GM18909 (cell line): ENCODE measurements around the gene BMP7.

ENCODE experiments used
- ATAC-seq: cut with Tn5 transposase; IDR thresholded peaks from one replicate; pipeline ENCODE4 v1.9.1; 2021; ENCODE audit warnings: mild to moderate bottlenecking; ENCODE audit not compliant: unreplicated experiment, poor library complexity

The BMP7 gene

DNA sequence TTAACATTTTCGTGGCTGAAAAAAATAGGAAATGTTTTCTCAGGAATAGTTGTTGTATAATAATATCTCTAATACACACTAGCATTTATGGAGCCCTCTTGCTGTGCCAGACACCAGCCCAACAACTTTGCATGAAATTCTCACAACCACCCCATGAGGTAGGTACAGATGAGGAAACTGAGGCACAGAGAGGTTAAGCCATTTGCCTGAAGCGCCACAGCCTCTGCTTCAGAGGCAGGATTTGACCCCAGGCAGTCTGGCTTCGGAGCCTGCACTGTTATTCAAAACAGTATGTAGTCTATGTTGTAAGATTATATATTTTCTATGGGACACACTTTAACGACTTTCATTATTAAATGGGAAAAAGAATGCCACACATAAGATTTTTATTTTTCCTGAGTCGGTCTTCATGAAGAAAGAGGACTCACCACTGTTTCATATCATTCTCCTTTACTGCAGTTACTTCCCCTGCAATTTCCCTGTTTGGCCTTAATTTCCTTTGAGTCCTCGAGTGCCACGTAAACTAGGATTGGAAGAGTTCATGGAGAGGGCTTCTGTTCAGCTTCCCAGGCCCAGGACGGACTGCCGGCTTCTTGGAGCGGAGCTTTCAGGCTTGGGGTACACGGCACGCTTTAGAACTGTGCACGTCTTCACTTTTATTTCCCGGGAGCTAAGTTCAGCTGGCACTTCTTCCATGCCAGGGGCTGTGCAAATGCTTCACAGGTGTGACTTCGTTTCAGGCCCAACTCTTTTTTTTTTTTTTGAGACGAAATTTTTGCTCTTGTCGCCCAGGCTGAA is 128.0 kb downstream of the BMP7 start:
- no peak for ATAC-seq

DNA sequence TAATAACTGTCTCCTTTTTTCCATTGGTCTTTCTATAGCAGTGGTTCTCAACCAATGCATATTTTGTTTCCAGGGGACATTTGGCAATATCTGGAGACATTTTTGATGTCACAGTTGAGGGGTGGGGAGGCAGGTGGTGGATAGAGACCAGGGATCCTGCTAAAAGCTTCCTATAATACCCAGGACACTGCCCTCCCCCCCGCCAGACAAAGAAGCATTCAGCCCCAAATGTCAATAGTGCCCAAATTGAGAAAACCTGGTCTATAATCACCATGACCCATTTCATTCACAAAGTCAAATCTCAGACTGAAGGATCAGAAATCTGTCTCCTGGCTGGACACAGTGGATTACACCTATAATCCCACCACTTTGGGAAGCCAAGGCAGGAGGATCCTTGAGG is 128.8 kb downstream of the BMP7 start:
- no peak for ATAC-seq

- no peak for ATAC-seq
Observed at GRCh38 chr20:57136734-57137133, 129.7 kb downstream of the BMP7 start.

- no peak for ATAC-seq
Observed at GRCh38 chr20:57135875-57136274, 130.6 kb downstream of the BMP7 start.

GRCh38 chr20:57134804-57135203 is 131.6 kb downstream of the BMP7 start:
- no peak for ATAC-seq

DNA sequence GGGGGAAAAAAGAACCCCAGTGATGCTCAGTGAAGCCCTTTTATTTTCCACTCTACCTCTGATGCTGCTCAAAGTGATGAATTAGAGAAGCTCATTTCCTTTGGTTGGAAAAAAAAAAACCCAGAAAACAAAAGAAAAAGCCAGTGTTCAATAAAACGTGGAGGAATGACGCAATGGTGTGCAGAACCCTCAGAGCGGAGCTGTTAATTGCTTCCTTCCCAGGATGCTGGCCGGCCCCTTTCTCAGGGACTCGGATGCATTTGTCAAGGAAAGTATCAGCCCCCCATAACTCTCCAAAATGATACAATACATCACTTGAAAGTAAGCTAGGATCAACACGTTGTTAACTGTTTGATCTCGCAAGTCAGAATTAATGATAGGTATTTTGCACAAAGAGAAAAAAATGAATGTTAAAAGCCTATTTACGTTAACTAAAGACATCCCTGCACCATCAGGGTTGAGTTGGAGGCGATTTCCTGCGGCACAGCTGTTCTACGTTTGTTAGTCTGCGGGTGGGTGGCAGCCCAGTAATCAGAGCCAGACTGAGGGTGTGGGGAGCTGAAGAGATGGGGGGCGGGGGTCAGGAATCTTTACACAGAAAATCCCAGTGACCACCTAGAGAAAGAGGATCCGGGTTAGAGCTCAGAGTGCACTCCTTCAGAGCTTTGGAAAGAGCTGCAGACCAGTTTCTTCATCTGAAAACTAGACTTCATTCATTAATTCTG is 132.4 kb downstream of the BMP7 start:
- no peak for ATAC-seq

GRCh38 chr20:57131601-57132391 is 134.6 kb downstream of the BMP7 start:
- ATAC-seq, result no peak

- no peak for ATAC-seq
Observed at GRCh38 chr20:57131077-57131476, 135.4 kb downstream of the BMP7 start.

- no peak for ATAC-seq
Observed at GRCh38 chr20:57130160-57130772, 136.2 kb downstream of the BMP7 start.

GRCh38 chr20:57129303-57129702 is 137.1 kb downstream of the BMP7 start:
- ATAC-seq, result no peak

- no peak for ATAC-seq
Observed at GRCh38 chr20:57128044-57128757, 138.2 kb downstream of the BMP7 start.

DNA sequence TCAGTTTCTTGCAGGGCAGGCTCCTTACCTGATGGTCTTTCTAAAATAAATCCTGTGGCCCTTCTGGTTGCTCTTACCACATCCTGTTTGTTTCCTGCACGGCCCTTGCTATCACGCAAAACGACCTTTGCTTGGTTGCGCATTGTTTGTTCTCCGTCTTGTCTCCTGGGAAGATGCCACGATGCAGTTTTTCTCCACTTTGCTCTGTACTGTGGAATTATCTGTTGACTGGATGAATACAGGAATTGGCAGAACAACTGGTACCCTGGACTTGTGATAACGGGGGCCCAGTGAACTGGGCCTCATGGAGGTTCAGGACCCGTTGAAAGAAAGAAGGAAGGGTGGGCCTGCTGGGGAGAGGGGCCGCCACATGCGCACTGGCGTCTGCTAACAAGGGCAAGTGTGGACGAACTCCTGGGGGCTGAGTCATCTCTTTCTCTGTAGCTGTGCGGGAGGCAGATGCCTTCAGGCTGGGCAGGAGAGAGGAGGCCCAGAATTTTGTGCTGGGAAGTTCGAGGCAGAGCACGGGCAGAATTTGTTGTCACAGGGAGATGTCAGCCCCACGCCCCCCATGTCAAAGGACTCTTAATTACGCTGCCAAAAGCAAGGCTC is 139.9 kb downstream of the BMP7 start:
- ATAC-seq, result no peak

DNA sequence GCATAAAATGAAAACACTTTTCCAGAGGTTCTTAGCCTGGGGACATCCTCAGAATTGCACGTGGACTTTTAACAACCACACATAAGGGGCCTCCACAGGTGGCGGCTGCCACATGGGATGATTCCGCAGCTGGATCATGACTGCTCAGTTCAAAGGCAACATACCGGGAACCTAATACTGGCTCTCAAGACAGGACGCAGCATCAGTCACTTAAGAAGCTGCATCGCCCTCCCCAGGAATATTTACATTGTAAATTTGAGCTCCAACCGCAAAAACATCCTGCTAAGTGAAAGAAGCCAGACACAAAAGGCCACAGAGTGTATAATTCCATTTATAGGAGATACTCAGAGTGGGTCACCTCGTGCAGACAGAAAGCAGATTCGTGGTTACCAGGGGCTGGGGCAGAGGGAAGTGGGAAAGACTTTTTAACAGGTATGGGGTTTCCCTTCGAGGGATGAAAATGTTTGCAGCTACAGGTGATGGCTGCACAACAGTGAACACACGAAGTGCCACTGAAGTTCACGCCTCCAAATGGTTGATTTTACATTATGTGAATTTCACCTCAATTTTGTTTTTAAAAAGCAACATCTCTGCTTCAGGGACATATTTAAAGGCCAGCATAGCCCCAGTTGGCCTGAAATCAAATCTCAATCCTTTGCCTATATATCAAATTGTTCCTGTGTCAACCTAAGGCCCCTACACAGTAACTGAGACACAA is 141.5 kb downstream of the BMP7 start:
- no peak for ATAC-seq

DNA sequence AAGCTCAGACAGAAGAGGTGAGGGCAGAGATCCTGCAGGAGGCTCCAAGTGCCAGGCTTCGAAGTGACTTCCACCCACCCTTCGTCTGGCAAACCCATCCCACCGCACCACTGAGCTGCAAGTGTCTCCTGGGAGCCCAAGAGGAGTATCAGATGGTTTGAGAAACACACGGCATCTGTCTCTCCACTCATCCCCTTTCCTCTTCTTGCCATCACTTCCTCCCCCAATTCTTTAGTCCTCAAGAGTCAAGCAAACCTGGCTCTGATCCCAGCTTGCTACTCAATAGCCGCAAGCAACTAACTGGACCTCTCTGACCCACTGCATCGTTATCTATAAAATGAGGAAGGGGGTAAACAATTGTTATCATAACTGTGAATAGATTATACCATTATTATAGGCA is 142.1 kb downstream of the BMP7 start:
- ATAC-seq, result no peak

- no peak for ATAC-seq
Observed at GRCh38 chr20:57123504-57123903, 142.9 kb downstream of the BMP7 start.

DNA sequence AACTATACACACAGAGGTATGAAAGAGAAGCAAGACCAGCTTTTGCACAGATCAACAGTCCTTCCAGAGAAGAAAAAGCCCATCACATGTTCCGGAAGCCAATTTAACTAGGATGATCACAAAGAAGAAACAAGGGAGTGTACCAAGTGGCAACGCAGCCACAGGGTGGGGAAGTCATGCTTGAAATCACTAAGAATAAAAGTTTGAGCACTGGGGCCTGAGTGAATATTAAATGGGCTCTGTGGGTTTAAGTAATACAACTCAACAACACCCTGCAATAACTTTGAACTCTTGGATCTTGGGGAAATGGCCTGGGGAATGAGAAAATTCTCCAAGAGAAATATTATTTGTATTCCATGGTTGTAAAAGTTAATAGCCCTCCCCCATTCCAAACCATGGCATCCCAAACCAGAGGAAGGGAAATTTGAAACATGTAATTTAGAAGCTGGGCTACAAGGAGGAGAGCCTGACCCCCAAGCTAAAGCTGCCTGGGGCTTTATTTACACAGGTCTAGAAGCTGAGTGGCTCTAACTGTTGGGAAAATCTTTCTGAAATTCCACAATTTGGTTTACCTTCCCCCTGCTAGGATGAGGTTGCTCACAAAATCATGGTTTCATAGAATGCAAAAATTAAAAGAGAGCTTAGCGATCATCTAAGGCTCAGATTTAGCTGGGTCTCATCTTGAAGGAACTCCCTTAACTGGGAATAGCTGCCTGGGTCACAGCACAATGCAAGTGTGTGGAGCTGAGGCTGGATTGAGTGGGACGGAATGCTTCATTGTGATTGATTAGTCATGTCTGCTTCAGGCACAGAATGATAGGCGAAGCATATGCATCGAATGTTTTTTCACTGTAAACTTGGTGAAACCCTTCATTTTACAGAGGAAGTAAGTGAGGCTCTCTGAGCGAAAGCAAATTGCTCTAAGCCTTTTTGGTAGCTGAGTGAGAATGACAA is 143.6 kb downstream of the BMP7 start:
- no peak for ATAC-seq

DNA sequence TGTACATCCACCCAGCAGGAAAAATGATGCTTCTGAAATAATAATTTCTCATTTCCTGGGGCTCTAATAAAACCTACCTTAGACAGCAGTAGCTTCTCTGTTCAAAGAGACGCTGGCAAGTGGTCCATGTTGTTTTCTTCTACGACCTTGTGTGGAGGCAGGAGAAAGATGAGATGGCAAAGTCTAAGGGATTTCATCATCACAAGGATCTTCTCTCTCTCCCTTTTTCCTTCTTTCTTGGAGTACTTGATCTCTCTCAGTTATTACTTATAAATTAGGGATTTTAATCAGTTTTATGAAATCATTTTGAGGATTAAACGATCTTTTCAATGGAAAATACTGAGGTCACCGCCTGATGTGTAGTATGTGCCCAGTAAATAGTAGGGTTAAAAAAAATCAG is 147.5 kb downstream of the BMP7 start:
- ATAC-seq, result no peak
